ENCODE data around the gene PRG3.

GRCh38 chr11:57335023-57335342 lies 46.0 kb downstream of the PRG3 start:
- TF ChIP-seq CTCF (IDR thresholded peaks at IDR 0.05) (no peak), POLR2A (IDR thresholded peaks at IDR 0.05) (no peak)
